Esophagus mucosa (tissue), 1 donor: ENCODE measurements around the gene ABI3BP. TPM values are rescaled to one million over a fixed set of nuclear protein-coding genes. Genes with fewer than 3 reads are reported as not detected.

ENCODE experiments used
- ATAC-seq: fragments of 200-7000 bp; cut with Tn5 transposase; one replicate; pipeline ENCODE4 v1.9.1; 2020
- total RNA-seq: library from RNA; stranded (reverse); gene quantifications from one replicate; pipeline ENCODE4 v1.2.4, GENCODE V29; 2023
- donor health status: DM: yes; HTN: yes; CAD: no.

Gene ABI3BP
- total RNA-seq, 1 donor from 2014 or later = 7.1 TPM

DNA sequence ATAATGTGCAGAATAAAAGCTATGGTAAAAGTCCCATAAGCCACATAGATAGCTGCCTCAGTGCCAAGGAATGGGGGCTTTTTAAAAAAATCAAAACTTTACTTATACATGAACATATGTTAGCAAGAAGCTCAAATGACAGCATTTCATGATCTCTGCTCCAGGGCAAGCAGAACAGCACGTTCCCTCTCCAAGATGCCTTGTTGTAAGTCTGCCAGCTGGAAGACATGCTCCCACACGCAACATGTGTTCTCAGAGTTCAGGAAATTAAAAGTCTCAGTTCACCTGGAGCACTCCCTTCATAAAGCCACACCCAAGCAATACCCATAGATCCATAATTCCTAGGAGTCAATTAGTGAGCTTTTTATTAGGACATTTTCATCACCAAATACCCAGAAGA lies 52.2 kb downstream of the ABI3BP start:
- peak; percentile 76 for ATAC-seq

- ATAC-seq = no peak
Measured at GRCh38 chr3:100936931-100937330, 56.3 kb downstream of the ABI3BP start.

DNA sequence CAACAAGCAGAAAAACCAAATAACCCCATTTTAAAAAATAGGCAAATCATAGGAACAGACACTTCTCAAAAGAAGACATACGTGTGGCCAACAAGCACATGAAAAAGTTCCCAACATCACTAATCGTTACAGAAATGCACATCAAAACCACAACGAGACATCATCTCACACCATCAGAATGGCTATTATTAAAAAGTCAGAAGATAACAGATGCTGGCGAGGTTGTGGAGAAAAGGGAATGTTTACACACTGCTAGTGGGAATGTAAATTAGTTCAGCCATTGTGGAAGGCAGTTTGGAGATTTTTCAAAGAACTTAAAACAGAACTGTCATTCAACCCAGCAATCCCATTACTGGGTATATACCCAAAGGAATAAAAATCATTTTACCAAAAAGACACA lies 60.7 kb downstream of the ABI3BP start:
- ATAC-seq = no peak

DNA sequence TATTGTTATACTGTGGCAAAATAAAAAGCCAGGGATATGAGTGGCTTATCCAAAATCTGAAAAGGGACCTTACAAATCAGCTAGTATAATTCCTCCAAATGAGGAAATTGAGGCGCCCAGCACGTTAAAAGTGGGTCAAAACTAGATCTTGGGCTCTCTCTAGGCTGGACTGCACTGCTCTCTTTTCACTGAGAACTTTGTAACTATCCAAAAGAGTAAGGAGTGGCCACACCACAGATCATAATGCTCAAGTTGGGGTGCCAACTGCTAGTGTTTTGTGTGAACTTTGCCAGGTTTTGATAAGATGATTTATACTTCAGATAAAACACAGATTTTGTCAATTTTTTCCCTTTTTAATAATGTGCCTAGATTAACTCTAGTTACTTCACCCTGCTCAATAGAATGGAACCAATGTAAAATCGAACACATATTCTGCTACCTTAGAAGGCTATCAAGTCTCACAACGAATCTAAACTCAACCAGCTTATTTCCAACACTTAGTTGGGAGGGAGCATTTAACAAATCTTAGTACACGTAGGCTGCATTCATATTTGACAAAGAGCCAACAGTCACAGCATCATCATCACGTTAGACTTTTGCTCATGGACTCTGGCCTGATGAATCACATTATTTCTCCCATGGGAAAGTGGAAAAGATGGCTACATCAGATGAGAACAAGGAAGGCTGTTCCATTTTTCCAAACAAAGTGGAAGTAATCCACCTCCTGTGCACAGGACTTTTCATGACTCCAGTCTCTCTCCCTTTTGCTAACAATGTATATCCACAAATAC lies 64.4 kb downstream of the ABI3BP start:
- ATAC-seq = no peak

GRCh38 chr3:100927775-100928174 lies 65.4 kb downstream of the ABI3BP start:
- ATAC-seq = no peak

DNA sequence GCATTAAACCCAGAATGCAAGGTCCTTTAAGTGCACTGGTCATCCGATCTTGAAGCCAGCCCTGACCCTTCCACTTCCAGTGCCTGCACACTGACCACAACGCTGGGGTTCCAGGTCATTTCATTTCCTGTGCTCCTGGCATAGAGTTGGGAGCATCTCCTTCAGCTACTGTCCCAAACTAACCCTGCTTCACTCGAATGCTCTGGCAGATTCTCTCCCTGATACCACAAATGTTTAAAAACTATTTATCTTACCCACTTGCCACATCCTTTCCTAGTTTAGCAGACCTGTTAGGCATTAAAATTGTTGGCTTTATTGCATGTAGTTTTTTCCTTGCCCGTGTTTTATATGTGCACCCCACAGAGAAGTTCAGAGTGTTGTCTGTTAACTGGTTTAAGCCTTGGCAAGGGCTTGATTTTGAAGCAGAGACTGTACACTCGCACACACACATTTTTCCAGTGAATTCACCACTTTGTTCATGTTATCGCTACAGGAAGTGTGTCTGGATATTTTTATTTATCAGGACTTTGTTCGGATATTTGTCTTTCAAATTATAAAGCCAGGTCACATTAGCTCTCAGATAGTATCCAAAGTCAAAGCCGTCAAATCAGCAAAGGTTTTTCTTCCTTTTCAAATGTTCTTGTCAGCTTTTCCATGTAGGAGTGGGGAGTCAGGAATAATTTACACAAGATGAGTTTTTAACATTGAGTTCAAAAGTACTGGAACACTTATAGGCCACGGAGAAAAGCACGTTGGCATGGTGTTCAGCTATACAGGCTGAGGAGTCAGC lies 77.3 kb downstream of the ABI3BP start:
- no peak for ATAC-seq

- ATAC-seq = peak; percentile 71
Measured at GRCh38 chr3:100913870-100914648, 79.2 kb downstream of the ABI3BP start.

DNA sequence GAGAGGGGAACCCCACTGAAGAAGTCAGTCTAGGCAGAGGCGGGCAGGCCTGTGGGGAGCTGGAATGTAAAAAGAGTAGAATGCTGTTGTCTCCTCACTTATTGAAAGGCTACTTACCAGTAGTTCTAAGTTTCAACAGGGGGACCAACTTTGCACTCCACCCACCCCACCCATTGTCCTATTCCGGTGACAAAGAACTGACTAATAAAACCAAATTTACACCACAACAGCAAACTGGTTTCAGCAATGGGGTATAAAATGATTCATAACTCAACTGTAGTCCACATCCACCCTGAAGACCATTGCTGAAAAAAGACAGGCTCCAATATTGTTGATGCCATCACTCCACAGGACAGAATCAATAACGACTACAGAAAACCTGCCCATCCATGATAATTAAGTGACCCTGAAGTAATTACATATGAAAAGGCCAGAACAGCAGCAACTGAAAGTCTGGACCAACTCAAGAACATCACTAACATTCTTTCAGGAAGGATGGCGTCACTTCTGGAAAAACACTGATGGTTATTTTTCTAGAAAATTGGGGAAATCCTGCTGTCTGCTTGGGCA lies 80.2 kb downstream of the ABI3BP start:
- ATAC-seq = no peak

- no peak for ATAC-seq
Measured at GRCh38 chr3:100912571-100912970, 80.7 kb downstream of the ABI3BP start.

- ATAC-seq = no peak
Measured at GRCh38 chr3:100911956-100912355, 81.3 kb downstream of the ABI3BP start.

GRCh38 chr3:100910986-100911385 lies 82.2 kb downstream of the ABI3BP start:
- ATAC-seq = no peak

DNA sequence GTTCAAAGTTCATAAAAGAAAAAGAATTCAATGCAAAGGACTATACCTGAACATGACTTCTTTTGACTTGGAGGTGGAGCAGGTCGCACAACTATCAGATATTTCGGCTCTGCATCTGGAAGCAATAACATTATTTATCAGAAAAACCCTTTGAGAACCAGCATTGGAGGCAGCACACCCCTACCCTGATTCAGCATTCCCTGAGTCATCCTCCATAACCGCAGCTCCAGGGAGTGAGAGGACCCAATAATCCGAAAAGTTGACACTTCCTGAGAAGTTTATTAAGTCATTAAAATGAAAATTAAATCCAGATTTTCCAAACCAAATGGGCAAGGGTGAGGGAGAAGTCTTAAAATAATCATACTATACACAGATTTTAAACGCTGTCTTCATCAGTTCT lies 90.6 kb downstream of the ABI3BP start:
- no peak for ATAC-seq

DNA sequence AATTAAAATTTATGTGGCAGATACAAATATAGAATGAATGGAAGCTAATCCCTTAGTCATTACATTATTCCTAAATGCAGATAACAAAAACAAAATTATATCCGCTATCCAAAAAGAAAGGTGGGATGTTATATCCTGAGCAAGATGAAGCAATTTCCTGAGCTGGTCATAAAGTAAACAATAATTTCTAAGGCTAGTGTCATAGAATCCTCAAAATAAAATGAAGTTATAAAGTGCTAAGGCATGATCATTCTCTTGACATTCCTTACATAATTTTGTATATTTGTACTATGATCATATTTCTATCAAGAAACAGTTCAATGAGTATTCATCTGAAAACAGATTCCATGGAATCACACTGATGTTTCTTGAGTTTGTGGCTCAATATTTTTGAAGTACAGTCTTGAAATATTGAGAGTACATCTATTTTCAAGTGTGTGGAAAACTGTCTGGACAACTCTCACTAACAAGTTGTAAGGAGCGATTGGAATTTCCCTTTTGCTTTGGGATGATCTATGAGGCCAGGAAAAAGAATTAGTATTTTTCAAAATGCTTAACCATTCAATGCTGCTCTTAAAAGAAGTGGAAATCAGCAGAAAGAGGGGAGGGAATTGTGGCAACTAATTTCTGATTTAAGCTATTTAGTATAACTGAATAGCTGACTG lies 92.4 kb downstream of the ABI3BP start:
- ATAC-seq = no peak

DNA sequence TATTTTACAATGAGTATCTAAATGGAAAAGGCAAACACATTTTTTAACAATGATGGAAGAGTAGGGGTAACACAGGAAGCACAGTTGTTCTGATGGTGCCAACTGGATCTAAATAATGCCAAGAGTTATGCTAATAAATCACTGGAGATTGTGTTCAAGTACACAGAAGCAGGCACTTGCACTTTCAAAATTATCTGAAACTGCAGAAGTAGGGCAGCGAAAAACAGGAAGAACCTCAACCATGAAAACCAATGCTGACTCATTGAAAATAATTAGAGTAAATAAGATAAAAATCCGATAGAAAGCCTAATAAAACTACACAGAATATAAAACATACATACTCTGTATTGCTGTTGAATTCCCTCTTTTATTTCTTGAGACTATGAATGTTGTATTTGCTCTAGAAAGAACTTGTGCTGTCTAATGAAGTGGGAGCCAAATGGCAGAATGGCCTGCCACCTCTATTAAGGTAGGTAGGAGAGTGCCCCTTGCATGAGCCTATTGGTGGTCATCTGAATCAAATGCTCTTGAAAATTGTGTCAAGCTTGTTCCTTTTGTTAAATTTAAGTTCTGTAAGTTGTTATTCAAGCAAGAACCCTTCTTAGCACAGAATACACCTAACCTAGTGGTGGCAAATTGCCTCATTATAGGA lies 93.7 kb downstream of the ABI3BP start:
- ATAC-seq = no peak

DNA sequence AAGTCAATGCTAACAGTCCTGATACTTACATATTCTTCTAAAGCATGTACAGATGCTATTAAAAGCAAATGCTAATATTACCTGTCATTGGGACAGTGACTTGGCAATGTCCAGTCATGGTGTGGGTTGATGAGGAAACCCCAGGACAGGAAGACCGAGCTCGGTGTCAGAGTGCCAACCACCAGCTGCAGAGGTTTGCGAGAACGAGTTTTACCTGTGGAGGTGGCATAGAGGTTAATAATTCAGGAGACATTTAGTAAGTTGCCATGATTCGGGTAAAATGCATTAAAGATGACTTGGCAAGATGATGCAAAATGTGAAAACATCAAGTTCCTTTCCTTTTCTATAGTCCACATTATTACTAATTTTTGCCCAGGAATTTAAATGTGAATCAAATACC lies 94.5 kb downstream of the ABI3BP start:
- peak; percentile 38 for ATAC-seq

DNA sequence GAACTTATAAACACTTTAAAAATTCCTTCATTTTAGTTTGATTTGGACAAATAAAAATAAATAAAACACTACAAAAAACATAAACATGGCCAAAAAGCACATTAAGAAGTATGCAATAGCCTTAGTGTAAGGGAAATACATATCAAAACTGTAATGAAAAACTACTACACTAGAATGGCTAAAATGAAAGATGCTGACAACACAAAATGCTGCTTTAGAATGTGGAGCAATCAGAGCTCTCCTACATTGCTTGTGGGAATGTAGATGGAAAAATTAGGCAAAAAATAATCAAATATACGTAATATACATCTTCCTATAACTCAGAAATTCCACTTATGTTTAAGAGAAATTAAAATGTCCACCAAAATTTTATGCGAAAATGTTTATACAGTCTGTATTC lies 96.2 kb downstream of the ABI3BP start:
- no peak for ATAC-seq

GRCh38 chr3:100893590-100893989 lies 99.6 kb downstream of the ABI3BP start:
- ATAC-seq = no peak

GRCh38 chr3:100893108-100893507 lies 100.1 kb downstream of the ABI3BP start:
- ATAC-seq = no peak

- ATAC-seq = no peak
Measured at GRCh38 chr3:100891827-100892226, 101.4 kb downstream of the ABI3BP start.

GRCh38 chr3:100891033-100891432 lies 102.2 kb downstream of the ABI3BP start:
- peak; percentile 63 for ATAC-seq

DNA sequence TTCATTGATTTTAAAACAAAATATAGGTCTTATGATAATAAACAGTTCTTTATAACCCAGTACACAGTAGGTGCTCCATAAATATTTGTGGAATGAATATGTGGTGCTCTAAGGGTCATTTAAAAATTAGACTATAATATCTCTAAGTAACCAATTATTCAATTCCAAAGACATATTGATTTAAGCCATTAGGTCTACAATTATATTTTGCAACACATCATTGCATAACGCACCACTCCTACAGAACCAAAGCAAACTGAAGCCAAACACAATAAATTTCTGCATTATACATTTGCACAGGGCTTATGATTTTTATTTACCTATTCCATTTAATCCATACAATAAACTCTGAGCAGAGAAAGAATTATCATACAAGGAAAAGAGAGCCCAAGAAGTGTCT lies 104.3 kb downstream of the ABI3BP start:
- ATAC-seq = no peak

GRCh38 chr3:100882571-100882984 lies 110.6 kb downstream of the ABI3BP start:
- no peak for ATAC-seq
